Uterus (tissue), 2 donors: ENCODE measurements around the gene ANGPTL4.

ENCODE experiments used
- POLR2A ChIP-seq, 2 donors: fragments of 450-650 bp; IDR thresholded peaks; one replicate each; pipeline ENCODE4 v1.6.1; 2016; ENCODE audit warnings: antibody characterized with exemption in 2 of 2, mild to moderate bottlenecking in 1 of 2, moderate library complexity in 1 of 2
- TF ChIP-seq, protein P1 (sequence below), 4 experiments: fragments of 200-600 bp in 2 of 4; fragments of 450-650 bp in 2 of 4; sonication (generic) in 2 of 4; IDR thresholded peaks; one replicate each; pipeline ENCODE4 v1.5.1; 2016 to 2019; ENCODE audit warnings: antibody characterized with exemption in 4 of 4, mild to moderate bottlenecking in 2 of 4, moderate library complexity in 1 of 4

DNA sequence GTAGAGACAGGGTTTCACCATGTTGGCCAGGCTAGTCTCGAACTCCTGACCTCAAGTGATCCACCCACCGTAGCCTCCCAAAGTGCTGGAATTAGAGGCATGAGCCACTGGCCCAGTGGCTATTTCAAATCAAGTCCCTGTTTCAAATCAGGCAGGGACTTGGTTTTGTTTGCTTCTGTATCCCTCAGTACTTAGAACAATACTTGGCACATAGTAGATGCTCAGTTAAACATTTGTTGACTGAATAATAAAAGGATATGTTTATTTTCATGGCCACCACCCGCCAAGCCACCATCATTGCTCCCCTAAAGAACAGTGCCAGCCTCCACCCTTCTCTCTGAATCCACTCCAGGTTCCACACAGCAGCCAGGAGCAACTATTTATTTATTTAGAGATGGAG lies 38.5 kb upstream of the ANGPTL4 start:
- TF ChIP-seq, protein P1, sequence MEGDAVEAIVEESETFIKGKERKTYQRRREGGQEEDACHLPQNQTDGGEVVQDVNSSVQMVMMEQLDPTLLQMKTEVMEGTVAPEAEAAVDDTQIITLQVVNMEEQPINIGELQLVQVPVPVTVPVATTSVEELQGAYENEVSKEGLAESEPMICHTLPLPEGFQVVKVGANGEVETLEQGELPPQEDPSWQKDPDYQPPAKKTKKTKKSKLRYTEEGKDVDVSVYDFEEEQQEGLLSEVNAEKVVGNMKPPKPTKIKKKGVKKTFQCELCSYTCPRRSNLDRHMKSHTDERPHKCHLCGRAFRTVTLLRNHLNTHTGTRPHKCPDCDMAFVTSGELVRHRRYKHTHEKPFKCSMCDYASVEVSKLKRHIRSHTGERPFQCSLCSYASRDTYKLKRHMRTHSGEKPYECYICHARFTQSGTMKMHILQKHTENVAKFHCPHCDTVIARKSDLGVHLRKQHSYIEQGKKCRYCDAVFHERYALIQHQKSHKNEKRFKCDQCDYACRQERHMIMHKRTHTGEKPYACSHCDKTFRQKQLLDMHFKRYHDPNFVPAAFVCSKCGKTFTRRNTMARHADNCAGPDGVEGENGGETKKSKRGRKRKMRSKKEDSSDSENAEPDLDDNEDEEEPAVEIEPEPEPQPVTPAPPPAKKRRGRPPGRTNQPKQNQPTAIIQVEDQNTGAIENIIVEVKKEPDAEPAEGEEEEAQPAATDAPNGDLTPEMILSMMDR (IDR thresholded peaks at IDR 0.05): no peak
- no peak for TF ChIP-seq POLR2A (IDR thresholded peaks at IDR 0.05)
